Measurements from ENCODE around the gene DCP1B.

Gene DCP1B

GRCh38 chr12:2017546-2018337, 13.5 kb upstream of the DCP1B start:
- no peak for DNase-seq

- DNase-seq, result no peak
Observed at GRCh38 chr12:2016862-2017545, 12.7 kb upstream of the DCP1B start.

GRCh38 chr12:2014231-2014630, 10.0 kb upstream of the DCP1B start:
- no peak for DNase-seq

- no peak for DNase-seq
Observed at GRCh38 chr12:2013527-2014223, 9.4 kb upstream of the DCP1B start.

- no peak for DNase-seq
Observed at GRCh38 chr12:2013086-2013485, 8.8 kb upstream of the DCP1B start.

GRCh38 chr12:2011643-2012607, 7.7 kb upstream of the DCP1B start:
- no peak for DNase-seq

- no peak for DNase-seq
Observed at GRCh38 chr12:2009623-2010022, 5.4 kb upstream of the DCP1B start.

- no peak for DNase-seq
Observed at GRCh38 chr12:2008677-2009076, 4.4 kb upstream of the DCP1B start.

- DNase-seq, result peak; percentile 46
Observed at GRCh38 chr12:2003676-2004112, 563 bp downstream of the DCP1B start.

- peak; percentile 22 for DNase-seq
Observed at GRCh38 chr12:1995205-1995896, 8.9 kb downstream of the DCP1B start.

- no peak for DNase-seq
Observed at GRCh38 chr12:1994429-1995143, 9.7 kb downstream of the DCP1B start.

- peak; percentile 74 for DNase-seq
Observed at GRCh38 chr12:1993871-1994371, 10.3 kb downstream of the DCP1B start.

GRCh38 chr12:1993341-1993740, 10.9 kb downstream of the DCP1B start:
- peak; percentile 89 for DNase-seq

- no peak for DNase-seq
Observed at GRCh38 chr12:1992732-1993131, 11.5 kb downstream of the DCP1B start.

- no peak for DNase-seq
Observed at GRCh38 chr12:1989111-1989510, 15.1 kb downstream of the DCP1B start.

GRCh38 chr12:1984759-1985158, 19.5 kb downstream of the DCP1B start:
- no peak for DNase-seq

GRCh38 chr12:1980282-1980681, 24.0 kb downstream of the DCP1B start:
- no peak for DNase-seq

GRCh38 chr12:1978078-1978862, 26.0 kb downstream of the DCP1B start:
- DNase-seq, result no peak

GRCh38 chr12:1977588-1977987, 26.7 kb downstream of the DCP1B start:
- no peak for DNase-seq

GRCh38 chr12:1977109-1977508, 27.1 kb downstream of the DCP1B start:
- DNase-seq, result no peak
